HL-60 (cell line): Measurements from ENCODE around the gene TMED10.

Experiments used
- POLR2AphosphoS5 ChIP-seq: IDR thresholded peaks from 2 replicates; pipeline ENCODE4 v1.6.1; 2012; ENCODE audit warnings: low read depth
- SPI1 ChIP-seq: IDR thresholded peaks from 2 replicates; pipeline ENCODE4 v1.6.1; 2012; ENCODE audit warnings: low read depth, mild to moderate bottlenecking, borderline replicate concordance
- TF ChIP-seq, protein P1 (sequence below): IDR thresholded peaks from 2 replicates; pipeline ENCODE4 v1.6.1; 2012; ENCODE audit warnings: low read depth; ENCODE audit not compliant: insufficient replicate concordance
- TF ChIP-seq, protein P2 (sequence below): IDR thresholded peaks from one replicate; pipeline ENCODE4 v1.5.1; 2011; ENCODE audit warnings: low read length, control low read depth, inconsistent platforms; ENCODE audit not compliant: insufficient read depth

DNA sequence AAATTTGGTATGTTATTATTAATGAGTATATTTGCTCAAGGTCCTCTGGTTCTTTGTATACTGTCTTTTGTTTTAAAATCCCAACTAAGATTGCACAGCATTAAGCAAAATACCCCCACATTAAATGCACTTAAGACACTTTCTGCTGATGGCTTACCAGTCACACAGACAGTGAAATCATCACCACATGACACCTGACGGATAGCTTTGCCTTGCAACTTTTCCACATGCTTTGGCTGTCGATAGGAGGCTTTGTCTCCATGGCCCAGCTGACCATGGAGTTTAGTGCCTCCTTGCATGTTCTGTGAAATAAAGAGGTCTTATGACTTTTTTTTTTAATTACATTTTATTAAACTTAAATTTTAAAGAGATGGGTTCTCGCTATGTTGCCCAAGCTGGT, 69.2 kb downstream of the TMED10 start:
- TF ChIP-seq, protein P1, sequence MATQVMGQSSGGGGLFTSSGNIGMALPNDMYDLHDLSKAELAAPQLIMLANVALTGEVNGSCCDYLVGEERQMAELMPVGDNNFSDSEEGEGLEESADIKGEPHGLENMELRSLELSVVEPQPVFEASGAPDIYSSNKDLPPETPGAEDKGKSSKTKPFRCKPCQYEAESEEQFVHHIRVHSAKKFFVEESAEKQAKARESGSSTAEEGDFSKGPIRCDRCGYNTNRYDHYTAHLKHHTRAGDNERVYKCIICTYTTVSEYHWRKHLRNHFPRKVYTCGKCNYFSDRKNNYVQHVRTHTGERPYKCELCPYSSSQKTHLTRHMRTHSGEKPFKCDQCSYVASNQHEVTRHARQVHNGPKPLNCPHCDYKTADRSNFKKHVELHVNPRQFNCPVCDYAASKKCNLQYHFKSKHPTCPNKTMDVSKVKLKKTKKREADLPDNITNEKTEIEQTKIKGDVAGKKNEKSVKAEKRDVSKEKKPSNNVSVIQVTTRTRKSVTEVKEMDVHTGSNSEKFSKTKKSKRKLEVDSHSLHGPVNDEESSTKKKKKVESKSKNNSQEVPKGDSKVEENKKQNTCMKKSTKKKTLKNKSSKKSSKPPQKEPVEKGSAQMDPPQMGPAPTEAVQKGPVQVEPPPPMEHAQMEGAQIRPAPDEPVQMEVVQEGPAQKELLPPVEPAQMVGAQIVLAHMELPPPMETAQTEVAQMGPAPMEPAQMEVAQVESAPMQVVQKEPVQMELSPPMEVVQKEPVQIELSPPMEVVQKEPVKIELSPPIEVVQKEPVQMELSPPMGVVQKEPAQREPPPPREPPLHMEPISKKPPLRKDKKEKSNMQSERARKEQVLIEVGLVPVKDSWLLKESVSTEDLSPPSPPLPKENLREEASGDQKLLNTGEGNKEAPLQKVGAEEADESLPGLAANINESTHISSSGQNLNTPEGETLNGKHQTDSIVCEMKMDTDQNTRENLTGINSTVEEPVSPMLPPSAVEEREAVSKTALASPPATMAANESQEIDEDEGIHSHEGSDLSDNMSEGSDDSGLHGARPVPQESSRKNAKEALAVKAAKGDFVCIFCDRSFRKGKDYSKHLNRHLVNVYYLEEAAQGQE, result no peak
- TF ChIP-seq POLR2AphosphoS5 (no peak), SPI1 (no peak)
- TF ChIP-seq, protein P2, sequence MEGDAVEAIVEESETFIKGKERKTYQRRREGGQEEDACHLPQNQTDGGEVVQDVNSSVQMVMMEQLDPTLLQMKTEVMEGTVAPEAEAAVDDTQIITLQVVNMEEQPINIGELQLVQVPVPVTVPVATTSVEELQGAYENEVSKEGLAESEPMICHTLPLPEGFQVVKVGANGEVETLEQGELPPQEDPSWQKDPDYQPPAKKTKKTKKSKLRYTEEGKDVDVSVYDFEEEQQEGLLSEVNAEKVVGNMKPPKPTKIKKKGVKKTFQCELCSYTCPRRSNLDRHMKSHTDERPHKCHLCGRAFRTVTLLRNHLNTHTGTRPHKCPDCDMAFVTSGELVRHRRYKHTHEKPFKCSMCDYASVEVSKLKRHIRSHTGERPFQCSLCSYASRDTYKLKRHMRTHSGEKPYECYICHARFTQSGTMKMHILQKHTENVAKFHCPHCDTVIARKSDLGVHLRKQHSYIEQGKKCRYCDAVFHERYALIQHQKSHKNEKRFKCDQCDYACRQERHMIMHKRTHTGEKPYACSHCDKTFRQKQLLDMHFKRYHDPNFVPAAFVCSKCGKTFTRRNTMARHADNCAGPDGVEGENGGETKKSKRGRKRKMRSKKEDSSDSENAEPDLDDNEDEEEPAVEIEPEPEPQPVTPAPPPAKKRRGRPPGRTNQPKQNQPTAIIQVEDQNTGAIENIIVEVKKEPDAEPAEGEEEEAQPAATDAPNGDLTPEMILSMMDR, result no peak
